EL (cell line): ENCODE data around the gene GRK5.
"Not testable (repeated sequence)": the region's sequence is repeated elsewhere in the genome, so short reads cannot be mapped to it uniquely, and the experiment has no call there.

Experiments
- DNase-seq: peaks from one replicate; pipeline ENCODE4 v3.0.0-alpha.2; 2016

Gene GRK5

DNA sequence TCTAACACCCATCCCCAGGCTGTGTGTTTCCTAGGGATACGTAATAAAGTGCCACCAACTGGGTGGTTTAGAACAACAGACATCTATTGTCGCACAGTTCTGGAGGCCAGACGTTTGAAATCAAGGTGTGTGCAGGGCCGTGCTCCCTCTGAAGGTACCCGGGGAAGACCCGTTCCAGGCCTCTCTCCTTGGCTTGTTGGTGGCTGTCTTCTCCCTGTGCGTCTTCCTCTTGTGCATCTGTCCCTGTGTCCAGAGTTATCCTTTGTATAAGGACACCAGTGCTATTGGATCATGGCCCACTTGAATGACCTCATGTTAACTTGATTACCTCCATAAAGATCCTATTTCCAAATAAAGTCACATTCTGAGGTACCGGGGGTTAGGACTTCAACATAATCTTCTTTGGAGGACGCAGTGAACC, 15.6 kb downstream of the GRK5 start:
- DNase-seq: no peak

DNA sequence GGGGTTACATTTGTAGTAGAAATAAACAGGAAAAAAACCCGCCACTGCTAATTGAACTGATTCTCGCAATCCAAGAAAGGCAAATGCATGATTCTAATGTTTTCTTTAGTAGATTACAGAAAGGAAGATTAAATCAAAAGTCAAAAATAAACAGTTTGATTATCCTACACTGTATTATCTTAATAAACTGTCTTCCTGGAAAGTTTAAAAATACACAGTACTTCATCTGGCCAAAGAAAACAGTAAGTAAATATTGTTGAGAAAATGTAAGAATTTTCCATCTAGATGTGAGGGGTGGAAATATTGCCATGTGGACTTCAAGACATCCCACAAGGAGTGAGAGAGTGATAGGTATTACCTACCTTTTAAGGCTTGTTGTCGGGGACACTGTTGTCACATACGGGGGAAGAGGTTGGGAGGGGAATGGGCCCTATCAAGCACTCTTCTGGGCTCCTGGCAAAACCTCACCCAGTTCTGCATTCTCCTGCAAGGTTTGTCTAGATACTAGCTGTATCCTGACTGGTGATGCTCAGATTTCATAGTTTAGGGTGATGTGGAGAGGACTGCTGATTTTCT, 17.8 kb downstream of the GRK5 start:
- DNase-seq: no peak

DNA sequence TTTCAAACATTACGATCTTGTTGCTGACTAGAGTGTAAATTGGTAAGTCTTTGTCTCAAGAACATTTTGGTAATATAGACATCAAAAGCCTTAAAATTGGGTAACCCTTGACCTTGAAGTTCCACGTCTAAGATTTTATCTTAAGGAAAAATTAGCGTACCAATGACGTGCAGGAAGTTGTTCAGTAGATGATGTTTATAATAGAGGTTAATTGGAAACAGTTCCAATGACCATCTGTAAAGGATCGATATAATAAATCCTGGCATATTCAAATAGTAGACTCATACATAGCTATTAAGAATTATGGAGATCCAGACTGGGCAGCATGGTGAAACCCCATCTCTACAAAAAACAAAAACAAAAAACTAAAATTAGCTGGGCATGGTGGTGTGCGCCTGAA, 20.5 kb downstream of the GRK5 start:
- no peak for DNase-seq

DNA sequence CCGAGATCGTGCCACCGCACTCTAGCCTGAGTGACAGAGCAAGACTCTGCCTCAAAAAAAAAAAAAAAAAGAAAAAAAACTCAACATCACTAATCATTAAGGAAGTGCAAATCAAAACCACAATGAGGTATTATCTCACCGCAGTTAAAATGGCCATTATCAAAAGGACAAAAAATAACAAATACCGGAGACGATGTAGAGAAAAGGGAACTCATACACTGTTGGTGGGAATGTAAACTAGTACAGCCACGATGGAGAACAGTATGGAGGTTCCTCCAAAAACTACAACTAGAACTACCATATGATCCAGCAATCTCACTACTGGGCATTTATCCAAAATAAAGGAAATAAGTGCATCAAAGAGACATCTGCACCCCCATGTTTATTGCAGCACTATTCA, 24.3 kb downstream of the GRK5 start:
- DNase-seq: no peak

DNA sequence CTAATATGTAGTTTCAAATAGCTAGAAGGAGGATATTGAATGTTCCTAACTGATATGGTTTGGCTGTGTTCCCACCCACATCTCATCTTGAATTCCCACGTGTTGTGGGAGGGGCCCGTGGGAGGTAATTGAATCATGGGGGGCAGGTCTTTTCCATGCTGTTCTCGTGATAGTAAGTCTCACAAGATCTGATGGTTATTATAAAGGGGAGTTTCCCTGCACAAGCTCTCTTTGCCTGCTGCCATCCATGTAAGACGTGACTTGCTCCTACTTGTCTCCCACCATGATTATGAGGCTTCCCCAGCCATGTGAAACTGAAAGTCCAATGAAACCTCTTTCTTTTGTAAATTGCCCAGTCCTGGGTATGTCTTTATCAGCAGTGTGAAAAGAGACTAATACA, 25.1 kb downstream of the GRK5 start:
- DNase-seq: not testable (repeated sequence)

DNA sequence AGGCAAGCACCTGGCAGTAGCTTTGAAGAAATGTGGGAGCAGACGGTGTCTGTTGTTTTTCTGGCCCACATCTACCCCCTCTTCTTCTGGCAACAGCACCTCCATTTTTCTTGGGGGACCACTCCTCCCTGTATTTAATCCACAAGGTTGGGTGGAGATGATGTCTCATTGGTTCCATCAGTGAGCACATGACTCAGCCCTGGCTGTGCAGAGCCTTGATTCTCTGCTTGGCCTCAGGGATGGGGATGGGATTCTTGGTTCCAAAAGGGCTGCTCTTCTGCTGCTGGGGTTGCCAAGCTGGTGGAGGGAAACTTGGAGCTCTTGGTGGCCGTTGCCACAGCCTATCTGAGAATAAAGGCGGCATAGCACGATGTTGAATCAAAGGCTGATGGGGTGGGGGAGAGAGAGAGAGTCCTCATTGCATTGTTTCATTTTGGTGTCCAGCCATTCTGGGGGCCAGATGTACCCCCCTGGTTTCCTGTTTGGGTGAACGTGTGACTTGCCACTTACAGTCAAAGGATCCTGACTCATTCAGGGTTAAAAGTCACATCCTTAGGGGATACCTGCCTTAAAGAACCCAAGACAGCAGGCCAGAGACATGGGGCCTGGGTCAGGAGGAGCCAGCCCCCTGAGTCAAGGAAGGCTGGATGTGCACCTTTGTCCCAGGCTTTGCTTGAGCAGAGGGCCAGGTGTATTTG, 25.9 kb downstream of the GRK5 start:
- no peak for DNase-seq

DNA sequence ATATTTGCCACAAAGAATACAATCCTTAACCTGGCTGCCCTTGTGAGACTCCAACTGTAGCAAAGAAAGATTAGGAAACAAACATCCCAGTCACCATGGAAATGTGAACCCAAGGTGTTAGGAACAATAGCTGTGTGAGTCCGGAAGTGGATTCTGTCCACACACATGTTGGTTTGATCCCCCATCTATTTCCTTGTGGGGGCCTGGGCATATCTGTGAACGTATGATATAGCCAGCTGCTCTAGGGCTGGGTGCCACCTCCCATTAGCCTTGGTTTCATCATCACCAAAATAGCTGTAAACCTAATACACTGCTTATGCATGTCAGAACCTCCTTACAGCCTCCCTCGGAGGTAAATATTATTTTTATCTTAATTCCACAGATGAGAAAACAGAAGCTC, 26.4 kb downstream of the GRK5 start:
- no peak for DNase-seq

DNA sequence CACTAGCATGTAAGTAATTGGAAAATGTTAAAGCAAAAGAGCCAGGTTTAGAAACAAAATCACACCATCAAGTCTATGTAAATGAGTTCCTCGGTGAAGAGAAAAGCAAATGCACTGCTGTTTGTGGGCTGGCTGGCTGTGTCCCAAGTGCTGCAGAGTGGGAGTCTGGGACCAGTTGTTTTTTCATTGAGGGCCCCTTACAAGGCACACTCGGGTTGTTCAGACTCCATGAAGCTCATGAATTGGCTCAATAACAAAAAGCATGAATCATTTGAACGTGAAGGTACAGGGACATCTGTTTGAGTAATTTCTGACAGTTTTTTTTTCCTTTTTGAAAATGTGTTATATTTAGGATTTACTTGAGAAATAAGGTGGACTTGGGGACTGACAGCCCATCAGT, 28.0 kb downstream of the GRK5 start:
- DNase-seq: peak; percentile 24

DNA sequence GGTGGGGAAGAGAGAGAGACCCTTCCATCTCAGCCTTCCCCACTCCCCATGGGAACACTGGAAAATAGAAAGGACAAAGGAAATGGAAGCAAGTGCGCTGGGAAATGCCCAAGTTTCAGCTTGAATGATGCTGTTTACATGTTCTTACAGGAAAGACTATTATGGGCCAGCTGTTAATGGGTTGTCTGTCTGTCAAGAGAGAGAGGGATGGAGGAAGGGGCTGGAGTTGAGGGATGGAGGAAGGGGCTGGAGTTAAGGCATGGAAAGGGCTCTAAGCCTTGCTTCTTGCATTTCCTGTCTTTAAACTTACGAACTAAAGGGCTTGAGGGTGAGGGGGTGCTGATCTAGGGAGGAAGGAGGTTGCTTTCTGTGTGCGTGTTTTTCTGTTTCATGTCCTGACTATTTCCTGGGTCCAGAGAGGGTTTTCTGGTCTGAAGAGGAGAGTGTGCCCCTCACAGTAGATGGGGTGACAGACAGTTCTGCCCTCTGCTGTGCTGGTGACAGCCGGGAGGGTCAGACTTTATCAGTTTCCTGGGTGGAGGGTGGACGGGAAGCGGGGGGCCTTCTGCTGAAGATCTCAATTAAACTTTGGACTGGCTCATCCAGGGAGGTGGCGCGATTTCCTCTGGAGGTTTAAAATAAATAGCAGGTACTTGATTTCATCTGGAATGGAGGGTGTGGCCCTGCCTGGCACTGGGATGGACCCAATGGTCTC, 30.5 kb downstream of the GRK5 start:
- DNase-seq: no peak

DNA sequence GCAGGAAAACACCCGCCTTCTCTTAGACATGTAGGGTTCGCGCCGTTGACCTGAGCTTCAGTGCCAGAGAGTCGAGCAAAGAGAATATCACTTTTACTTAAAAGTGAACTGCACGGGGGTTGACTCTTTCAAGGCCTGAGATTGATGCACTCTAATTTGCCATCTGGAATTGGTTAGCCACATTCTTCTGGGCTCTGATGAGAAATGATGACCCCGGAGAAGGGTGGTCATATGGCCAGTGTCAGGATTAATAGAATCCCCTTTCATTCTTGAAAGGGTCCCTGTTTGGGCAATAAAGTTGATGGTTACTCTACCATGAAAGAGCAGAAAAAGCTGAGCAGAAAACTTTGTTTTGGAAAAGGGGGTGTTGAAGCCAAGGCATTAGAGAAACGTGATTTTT, 31.2 kb downstream of the GRK5 start:
- DNase-seq: no peak

DNA sequence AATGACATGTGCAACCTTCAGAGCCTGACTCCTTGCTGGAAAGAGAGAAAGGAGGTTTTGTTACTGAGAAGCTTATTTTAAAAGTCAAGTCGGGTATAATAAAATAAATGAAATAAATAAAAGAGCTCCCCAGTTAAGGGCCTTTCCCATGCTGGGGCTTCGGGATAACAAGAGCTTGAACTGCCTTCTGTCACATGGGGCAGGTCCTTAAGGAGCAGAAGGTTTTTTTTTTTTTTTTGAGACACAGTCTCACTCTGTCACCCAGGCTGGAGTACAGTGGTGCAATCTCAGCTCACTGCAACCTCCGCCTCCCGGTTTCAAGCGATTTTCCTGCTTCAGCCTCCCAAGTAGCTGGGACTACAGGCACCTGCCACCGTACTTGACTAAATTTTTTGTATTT, 31.6 kb downstream of the GRK5 start:
- DNase-seq: not testable (repeated sequence)

DNA sequence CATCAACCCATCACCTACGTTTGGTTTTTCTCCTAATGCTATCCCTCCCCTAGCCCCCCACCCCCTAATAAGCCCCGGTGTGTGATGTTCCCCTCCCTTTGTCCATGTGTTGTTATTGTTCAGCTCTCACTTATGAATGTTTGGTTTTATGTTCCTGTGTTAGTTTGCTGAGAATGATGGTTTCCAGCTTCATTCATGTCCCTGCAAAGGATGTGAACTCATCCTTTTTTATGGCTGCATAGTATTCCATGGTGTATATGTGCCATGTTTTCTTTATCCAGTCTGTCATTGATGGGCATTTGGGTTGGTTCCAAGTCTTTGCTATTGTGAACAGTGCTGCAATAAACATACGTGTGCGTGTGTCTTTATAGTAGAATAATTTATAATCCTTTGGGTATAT, 32.3 kb downstream of the GRK5 start:
- not testable (repeated sequence) for DNase-seq

DNA sequence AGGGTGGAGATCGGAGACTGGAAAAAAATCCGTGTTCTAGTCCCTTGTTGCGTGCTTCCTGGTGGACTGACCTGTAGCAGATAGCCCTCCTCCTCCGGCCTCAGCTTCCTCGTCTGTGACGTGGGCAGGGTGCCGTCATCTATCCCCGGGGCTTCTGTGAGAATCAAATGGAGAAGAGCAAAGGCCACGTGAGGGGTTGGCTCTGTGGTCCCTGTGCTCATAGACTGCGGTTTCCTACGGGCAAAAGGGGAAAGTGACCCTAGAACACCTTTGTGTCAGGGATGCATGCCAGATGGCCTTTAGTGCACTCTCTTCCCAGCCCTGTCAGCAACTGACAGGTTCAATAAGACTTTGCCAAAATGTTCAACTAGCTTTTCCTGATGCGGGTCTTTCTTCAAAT, 33.7 kb downstream of the GRK5 start:
- DNase-seq: no peak

DNA sequence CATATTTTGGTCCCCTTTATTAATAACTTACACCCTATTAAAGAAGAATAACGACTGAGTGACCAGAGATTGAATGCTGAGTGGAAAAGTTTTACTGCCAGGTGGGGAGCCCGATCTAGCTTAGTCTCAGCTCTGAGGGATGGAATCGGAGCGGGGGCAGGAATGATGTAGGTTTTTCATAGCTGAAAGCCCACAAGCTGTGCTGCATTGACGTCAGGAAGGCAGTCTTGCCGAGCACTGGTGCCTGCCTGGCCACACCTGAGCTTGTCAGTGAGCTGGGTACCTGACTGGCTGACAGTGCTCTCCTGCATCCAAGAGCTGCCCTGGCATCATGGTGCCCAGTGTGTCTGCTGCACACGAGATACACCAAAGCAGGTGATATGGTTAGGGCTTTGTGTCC, 34.8 kb downstream of the GRK5 start:
- no peak for DNase-seq

DNA sequence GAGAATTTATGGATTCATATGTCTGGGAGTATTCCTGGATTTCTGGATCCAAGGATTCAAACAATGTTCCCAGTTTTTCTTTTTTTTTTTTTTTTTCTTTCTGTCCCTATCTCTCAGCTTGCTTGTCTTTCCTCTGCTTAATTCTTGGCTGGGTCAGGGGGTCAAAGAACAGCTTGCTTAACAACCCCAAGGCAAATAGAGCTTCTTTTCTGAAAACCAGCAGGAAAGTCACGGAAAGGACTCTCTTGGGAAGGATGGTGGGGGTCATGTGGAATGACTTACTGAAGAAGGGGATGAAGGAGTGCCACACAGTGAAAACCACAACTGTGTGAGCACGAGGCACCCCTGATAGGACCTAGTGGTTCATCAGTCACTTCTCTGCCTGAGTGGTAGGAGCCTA, 36.1 kb downstream of the GRK5 start:
- no peak for DNase-seq

DNA sequence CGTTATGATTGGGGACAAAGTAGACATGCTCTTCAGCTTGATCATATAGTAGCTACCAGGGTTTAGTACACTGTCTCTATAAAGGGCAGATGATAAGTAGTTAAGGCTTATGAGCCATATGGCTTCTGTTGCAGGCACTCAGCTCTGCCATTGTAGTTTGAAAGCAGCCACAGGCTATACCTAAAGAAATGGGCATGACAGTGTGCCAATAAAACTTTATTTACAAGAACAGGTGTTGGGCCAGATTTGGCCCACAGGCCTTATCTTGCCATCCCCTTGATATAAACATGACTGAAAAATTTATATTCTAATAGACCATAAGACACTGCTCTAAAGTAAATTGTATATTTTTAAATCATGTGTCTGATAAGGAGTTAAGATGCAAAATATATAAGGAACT, 36.6 kb downstream of the GRK5 start:
- no peak for DNase-seq

DNA sequence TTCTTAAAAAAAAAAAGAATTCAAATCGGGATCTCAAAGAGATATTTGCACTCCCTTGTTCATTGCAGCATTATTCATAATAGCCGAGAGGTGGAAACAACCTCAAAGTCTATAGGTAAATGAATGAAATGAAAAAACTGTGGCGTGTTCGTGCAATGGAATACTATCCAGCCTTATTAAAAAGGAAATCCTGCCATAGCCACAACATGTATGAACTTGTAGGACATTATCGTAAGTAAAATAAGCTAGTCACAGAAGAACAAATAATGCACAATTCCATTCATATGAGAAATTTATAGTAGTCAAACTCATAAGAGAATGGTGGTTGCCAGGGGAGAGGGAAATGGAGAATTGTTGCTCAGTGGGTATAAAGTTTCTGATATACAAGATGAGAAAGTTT, 37.9 kb downstream of the GRK5 start:
- no peak for DNase-seq

DNA sequence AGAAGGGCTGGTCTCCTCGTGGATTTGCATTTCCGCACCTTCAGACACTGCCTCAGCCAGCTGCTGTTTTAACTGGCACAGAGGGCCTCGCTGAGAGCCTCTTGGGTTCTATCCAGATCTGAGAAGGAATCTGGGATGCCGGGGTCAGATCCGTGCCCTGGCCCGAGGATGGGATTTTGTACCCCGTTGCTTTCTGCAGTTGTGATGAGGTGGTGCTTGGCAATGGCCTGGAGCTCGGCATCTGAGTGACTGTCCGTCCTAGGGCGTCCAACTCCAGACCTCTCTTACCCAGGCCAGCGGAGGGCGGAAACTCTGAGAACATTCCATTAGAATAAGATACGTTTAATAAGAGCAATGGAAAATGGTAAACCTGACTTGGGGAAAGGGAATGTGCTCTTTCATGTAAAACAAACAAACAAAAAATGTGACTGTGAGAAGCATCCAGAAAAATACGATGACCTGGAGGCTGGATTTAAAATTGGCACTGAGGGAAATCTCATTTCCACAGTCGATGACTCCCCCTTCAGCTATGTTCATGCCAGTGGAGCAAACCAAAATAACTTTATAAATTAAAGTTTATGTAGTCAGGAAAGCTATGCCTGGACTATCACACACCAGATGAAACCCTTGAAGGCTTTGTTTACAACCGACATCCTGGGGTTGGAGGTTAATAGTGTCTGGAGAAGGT, 39.6 kb downstream of the GRK5 start:
- peak; percentile 96 for DNase-seq

DNA sequence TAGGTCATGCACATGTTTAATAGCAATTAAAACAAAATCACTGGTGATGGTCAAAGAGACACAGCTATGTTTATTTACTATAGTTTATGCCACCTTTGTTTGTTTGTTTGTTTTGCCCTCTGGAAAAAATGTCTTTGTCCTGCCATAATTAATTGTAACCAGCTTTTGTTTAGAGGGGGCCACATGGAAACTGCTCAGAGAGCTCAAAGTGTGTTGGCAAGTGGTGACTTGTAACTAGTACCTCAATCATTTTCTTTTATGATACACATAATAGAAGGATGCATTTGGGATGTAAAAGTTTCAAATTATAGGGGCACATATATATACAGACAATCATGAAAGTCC, 40.2 kb downstream of the GRK5 start:
- no peak for DNase-seq

DNA sequence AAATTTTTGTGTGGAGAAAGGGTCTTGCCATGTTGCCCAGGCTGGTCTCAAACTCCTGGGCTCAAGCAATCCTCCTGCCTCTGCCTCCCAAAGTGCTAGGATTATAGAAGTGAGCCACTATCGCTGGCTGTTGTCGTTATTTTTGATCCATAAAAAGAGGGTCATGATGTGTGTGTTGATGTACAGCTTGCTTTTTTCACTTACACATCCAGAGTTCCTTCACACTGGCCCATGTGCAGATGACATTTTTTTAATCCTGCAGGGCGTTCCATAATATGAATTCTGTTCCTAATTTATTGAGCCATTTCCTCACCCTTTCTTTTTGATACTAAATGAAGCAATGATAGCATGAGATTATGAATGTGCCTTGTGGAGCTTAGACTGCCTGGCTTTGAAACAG, 40.8 kb downstream of the GRK5 start:
- DNase-seq: no peak

DNA sequence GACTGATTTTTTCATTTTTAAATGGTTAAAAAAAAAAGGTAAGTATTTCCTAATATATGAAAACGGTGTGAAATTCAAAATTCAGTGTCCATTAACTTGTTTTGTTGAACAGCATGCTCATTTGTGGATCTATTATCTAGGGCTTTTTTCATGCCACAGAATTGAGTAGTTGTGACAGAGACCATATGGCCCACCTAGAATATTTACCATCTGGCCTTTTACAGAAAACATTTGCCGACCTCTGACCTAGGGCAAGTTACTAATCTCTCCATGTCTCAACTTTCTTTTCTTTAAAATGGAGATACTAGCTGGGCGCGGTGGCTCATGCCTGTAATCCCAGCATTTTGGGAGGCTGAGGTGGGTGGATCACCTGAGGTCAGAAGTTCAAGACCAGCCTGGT, 41.3 kb downstream of the GRK5 start:
- DNase-seq: no peak

DNA sequence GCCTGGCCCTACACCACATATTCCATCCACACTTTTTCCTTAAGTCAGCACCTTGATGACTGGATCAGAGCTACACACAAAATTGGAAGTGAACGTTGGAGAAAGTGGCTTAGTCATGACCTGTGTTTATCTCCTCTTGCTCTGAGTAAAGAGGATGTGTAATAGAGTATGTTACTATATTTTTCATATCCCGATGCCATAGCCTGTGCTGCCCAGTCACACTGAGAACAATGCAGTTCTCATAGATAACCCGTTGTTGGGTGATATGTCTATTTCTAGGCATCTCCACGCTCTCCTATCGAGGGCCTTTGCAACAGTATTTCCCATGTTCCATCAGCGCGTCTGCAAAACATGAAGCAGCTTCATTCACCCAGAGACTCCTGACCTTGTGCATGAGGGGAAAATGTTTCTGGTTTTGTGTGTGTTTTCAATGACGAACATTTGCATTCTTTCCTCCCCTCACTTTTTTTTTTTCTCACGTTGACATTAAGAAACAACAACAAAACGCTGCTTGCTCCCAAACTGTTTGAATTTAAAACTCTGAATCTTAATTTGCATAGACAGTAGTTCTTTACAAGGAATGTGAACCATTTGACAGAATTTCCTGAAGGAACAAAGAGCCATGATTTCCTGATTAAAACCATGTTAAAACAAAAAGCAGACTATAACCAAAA, 43.4 kb downstream of the GRK5 start:
- peak; percentile 79 for DNase-seq

DNA sequence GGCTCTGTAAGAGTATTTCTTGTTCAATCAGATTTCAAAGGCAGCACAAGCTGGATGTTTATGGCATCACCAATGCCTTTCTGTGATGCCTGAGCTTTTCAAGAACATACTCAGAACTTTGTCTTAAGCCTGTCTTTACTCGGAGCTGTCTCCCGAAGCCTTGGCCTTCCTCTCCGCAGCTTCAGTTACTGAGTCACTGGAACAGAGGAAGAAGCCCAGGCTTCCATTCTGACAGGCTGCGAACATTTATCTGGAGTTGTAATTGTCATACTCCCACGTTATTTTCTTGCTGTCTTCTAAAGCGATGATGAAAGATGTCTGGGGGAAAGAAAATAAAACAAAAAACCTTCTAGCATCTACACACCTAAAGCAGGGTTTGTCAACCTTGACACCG, 43.9 kb downstream of the GRK5 start:
- DNase-seq: peak; percentile 76
